BE2C (cell line): Measurements from ENCODE around the gene CKS1B.

Source experiments
- DNase-seq: peaks from one replicate; pipeline ENCODE4 v3.0.0-alpha.2; 2020
- H3K27me3 ChIP-seq: fragments of 250-450 bp; sonication (Bioruptor Pico); 2 replicates; pipeline ENCODE4 v1.5.1; 2020; ENCODE audit warnings: mild to moderate bottlenecking
- H3K36me3 ChIP-seq: fragments of 250-450 bp; sonication (Bioruptor Pico); 2 replicates; pipeline ENCODE4 v1.5.1; 2020; ENCODE audit warnings: mild to moderate bottlenecking
- H3K4me1 ChIP-seq: fragments of 250-450 bp; sonication (Bioruptor Pico); 2 replicates; pipeline ENCODE4 v1.5.1; 2020
- H3K4me3 ChIP-seq: 2 replicates; pipeline ENCODE4 v1.5.1; 2011; ENCODE audit warnings: low read depth, low read length
- H3K9me3 ChIP-seq: fragments of 250-450 bp; sonication (Bioruptor Pico); 2 replicates; pipeline ENCODE4 v1.5.1; 2020
- TF ChIP-seq, protein P1 (sequence below): IDR thresholded peaks from 2 replicates; pipeline ENCODE4 v1.5.1; 2012; ENCODE audit warnings: mild to moderate bottlenecking, low read depth, low read length

The CKS1B gene

DNA sequence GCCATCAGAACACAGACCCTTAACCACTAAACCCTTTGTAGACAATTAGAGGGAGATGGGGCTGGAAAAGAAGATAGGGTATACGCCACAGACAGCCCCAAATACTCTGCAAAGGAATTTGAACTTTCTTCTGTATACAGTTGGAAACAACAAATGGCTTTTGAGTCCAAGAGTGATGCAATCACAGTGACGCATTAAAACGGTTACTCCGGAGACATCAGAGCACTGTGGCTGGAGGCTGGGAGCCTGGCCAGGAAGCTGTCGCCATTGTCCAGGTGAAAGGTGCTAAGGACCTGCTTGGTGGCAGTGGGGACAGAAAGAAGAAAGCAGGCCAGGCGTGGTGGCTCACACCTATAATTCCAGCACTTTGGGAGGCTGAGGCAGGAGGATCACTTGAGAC, 12.8 kb downstream of the CKS1B start:
- Histone ChIP-seq H3K9me3 (no peaks in the 10 kb centered on the region), H3K4me1 (peaks cover 4% of the 10 kb centered on the region; the same call in 1 of the 2 replicates), H3K36me3 (peaks cover 54% of the 10 kb centered on the region), H3K4me3 (no peak overlapping the region), H3K27me3 (no peaks in the 10 kb centered on the region)
- DNase-seq, result no peak
- TF ChIP-seq, protein P1, sequence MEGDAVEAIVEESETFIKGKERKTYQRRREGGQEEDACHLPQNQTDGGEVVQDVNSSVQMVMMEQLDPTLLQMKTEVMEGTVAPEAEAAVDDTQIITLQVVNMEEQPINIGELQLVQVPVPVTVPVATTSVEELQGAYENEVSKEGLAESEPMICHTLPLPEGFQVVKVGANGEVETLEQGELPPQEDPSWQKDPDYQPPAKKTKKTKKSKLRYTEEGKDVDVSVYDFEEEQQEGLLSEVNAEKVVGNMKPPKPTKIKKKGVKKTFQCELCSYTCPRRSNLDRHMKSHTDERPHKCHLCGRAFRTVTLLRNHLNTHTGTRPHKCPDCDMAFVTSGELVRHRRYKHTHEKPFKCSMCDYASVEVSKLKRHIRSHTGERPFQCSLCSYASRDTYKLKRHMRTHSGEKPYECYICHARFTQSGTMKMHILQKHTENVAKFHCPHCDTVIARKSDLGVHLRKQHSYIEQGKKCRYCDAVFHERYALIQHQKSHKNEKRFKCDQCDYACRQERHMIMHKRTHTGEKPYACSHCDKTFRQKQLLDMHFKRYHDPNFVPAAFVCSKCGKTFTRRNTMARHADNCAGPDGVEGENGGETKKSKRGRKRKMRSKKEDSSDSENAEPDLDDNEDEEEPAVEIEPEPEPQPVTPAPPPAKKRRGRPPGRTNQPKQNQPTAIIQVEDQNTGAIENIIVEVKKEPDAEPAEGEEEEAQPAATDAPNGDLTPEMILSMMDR, result no peak

DNA sequence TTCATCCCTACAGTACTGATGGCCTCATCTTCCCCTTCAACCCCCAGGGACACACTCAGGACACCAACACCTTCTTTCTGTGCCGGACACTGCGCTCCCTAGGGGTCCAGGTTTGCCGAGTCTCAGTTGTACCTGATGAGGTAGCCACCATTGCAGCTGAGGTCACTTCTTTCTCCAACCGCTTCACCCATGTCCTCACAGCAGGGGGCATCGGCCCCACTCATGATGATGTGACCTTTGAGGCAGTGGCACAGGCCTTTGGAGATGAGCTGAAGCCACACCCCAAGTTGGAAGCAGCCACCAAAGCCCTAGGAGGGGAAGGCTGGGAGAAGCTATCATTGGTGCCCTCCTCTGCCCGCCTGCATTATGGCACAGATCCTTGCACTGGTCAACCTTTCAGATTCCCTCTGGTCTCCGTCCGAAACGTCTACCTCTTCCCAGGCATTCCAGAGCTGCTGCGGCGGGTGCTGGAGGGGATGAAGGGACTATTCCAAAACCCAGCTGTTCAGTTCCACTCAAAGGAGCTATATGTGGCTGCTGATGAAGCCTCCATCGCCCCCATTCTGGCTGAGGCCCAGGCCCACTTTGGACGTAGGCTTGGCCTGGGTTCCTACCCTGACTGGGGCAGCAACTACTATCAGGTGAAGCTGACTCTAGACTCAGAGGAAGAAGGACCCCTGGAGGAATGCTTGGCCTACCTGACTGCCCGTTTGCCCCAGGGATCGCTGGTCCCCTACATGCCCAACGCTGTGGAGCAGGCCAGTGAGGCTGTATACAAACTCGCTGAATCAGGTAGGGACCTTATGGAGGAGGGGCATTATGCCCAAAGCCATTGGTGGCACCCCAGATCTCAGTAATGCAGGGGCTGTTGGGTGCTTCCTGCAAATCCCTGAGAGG, 13.8 kb downstream of the CKS1B start:
- no peak for DNase-seq
- no peak overlapping the region for H3K4me3 ChIP-seq
- TF ChIP-seq, protein P1, result peak; percentile 37; the same call in 1 of the 2 replicates
- H3K4me1 ChIP-seq, result no peaks in the 10 kb centered on the region
- peaks cover 54% of the 10 kb centered on the region for H3K36me3 ChIP-seq
- H3K27me3 ChIP-seq, result no peaks in the 10 kb centered on the region
- H3K9me3 ChIP-seq, result no peaks in the 10 kb centered on the region

DNA sequence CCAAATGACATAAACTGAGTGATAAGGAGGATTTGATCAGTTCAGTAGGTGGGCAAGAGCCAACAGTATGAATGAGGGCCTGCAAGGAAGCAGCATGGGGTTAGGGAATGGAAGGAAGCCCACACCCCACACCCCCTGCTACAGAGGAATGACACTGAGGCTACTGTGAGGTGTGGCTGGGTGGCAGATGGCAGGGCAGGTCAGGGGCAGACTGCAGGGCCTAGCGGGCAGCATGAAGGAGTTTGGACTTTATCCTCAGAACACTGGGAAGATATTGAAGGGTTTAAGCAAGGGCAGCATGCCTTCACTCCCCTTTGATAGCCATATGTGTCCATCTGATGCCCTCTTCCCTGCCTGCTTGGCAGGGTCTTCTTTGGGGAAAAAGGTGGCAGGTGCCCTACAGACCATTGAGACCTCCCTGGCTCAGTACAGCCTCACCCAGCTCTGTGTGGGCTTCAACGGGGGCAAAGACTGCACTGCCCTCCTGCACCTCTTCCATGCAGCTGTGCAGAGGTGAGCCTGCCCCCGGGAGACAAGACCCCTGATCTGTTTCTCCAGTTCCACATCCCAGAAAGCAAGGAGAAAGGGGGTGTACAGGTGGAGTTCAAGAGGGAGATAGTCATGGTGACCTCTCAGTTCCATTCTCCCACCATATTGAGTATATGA, 14.8 kb downstream of the CKS1B start:
- no peaks in the 10 kb centered on the region for H3K4me1 ChIP-seq

DNA sequence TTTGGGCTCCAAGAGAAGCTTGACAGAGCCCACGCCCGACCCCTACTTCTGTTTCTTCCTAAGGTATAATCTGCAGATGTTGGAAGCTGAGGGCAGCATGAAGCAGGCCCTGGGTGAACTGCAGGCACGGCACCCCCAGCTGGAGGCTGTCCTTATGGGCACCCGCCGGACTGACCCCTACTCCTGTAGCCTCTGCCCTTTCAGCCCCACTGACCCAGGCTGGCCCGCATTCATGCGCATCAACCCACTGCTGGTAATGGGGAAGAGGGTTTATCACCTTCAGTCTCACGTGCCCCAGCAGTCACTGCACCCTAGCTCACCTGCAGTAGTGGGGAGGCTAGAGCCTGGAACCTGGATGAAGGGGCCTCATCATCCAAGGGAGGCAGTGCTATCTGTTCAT, 15.8 kb downstream of the CKS1B start:
- TF ChIP-seq, protein P1, result no peak
- no peak overlapping the region for H3K4me3 ChIP-seq
- peaks cover 54% of the 10 kb centered on the region for H3K36me3 ChIP-seq
- no peaks in the 10 kb centered on the region for H3K9me3 ChIP-seq
- no peaks in the 10 kb centered on the region for H3K27me3 ChIP-seq
- no peaks in the 10 kb centered on the region for H3K4me1 ChIP-seq
- no peak for DNase-seq

More for the DNA sequence above, 14.8 kb downstream of the CKS1B start:
- H3K27me3 ChIP-seq, result no peaks in the 10 kb centered on the region
- H3K4me3 ChIP-seq, result no peak overlapping the region
- TF ChIP-seq, protein P1, result no peak
- H3K36me3 ChIP-seq, result peaks cover 54% of the 10 kb centered on the region
- no peak for DNase-seq
- no peaks in the 10 kb centered on the region for H3K9me3 ChIP-seq

DNA sequence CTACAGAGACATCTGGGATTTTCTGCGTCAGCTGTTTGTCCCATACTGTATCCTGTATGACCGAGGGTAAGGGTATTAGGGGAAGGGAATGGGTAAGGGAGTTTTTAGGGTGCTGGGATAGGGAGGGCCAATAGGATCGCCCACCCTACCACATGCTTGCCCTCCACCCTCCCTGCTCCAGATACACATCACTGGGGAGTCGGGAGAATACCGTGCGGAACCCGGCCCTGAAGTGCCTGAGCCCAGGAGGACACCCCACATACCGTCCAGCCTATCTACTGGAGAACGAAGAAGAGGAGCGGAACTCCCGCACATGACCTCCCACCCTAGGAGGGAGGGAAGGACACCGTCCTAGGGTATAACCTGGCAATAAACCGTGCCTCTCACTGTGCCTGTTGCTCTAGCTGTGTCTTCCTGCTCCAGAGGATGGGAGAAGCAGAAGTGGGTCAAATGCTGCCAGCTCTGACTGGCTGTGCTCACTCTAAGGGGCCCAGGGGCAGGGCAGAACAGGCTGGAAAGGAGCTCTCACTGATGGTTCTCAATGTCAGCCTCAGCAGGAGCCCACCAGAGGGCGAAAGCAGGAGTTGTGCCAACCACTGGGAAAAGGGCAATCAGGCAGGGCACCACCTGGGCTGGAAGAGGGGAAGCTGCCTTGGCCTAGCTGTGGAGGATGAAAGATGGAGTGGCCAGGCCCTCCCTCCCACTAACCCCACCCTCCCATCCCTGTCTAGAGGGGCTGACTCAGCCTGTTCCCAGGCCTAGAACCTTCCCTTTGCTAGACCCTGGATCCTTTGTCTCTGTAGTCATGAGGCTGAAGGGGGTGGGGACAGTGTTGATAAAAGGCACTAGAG, 18.5 kb downstream of the CKS1B start:
- TF ChIP-seq, protein P1, result peak; percentile 36
- Histone ChIP-seq H3K27me3 (no peaks in the 10 kb centered on the region), H3K36me3 (peaks cover 34% of the 10 kb centered on the region), H3K4me1 (no peaks in the 10 kb centered on the region), H3K9me3 (no peaks in the 10 kb centered on the region), H3K4me3 (no peak overlapping the region)
- DNase-seq, result peak; percentile 56
